Osteocyte (in vitro differentiated cells): ENCODE measurements around the gene TBCK. TPM values are rescaled to one million over a fixed set of nuclear protein-coding genes. Genes with fewer than 3 reads are reported as not detected.

Source experiments
- DNase-seq: peaks from one replicate; pipeline ENCODE4 v3.0.0; 2021; ENCODE audit warnings: mixed read lengths; ENCODE audit not compliant: unreplicated experiment; ENCODE audit errors: extremely low spot score
- H3K27ac Mint-ChIP-seq: one replicate; pipeline ENCODE4 v1.8.0; 2021; ENCODE audit warnings: mild to moderate bottlenecking, mixed read lengths; ENCODE audit not compliant: unreplicated experiment
- H3K27me3 Mint-ChIP-seq: one replicate; pipeline ENCODE4 v1.8.0; 2021; ENCODE audit warnings: mixed read lengths; ENCODE audit not compliant: unreplicated experiment
- H3K36me3 Mint-ChIP-seq: one replicate; pipeline ENCODE4 v1.8.0; 2021; ENCODE audit warnings: mixed read lengths; ENCODE audit not compliant: unreplicated experiment
- H3K4me1 Mint-ChIP-seq: one replicate; pipeline ENCODE4 v1.8.0; 2021; ENCODE audit warnings: mixed read lengths; ENCODE audit not compliant: unreplicated experiment
- H3K4me3 Mint-ChIP-seq: one replicate; pipeline ENCODE4 v1.8.0; 2021; ENCODE audit warnings: mild to moderate bottlenecking, moderate library complexity, mixed read lengths; ENCODE audit not compliant: unreplicated experiment
- H3K9me3 Mint-ChIP-seq: one replicate; pipeline ENCODE4 v1.8.0; 2021; ENCODE audit warnings: mixed read lengths; ENCODE audit not compliant: unreplicated experiment
- total RNA-seq: library from RNA; stranded (reverse); gene quantifications from 2 replicates; pipeline ENCODE4 v1.2.1, GENCODE V29; 2021
- TF ChIP-seq, protein P1 (sequence below): fragments of 200-600 bp; sonication (generic); IDR thresholded peaks from 2 replicates; pipeline ENCODE4 v1.5.0; 2021; ENCODE audit warnings: antibody characterized with exemption, mild to moderate bottlenecking, moderate library complexity

TBCK gene
- total RNA-seq, 1 donor from 2014 or later, result 49.9 TPM

DNA sequence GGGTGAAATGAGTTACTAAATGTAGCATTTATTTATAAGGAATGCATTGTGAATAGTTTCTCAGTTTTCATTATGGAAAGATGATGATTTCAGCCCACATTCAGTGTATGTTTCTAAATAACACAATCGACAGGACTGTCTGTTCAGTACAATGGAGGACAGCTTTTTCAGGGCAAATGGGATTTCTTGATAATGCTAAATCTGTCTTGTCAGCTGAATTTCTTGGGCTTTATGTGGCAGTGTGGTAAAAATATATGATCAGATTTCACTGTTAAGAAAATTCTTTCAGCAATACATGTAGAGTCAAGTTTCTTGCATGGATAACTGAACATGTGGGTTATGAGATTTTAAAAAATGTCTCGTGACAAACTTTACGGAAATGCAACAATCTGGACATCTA is 269.9 kb downstream of the TBCK start:
- Mint-ChIP-seq H3K36me3 (peaks cover 14% of the 10 kb centered on the region), H3K9me3 (no peaks in the 10 kb centered on the region), H3K27ac (no peak overlapping the region), H3K4me1 (no peaks in the 10 kb centered on the region), H3K27me3 (no peaks in the 10 kb centered on the region), H3K4me3 (no peak overlapping the region)
- DNase-seq, result no peak
- TF ChIP-seq, protein P1, sequence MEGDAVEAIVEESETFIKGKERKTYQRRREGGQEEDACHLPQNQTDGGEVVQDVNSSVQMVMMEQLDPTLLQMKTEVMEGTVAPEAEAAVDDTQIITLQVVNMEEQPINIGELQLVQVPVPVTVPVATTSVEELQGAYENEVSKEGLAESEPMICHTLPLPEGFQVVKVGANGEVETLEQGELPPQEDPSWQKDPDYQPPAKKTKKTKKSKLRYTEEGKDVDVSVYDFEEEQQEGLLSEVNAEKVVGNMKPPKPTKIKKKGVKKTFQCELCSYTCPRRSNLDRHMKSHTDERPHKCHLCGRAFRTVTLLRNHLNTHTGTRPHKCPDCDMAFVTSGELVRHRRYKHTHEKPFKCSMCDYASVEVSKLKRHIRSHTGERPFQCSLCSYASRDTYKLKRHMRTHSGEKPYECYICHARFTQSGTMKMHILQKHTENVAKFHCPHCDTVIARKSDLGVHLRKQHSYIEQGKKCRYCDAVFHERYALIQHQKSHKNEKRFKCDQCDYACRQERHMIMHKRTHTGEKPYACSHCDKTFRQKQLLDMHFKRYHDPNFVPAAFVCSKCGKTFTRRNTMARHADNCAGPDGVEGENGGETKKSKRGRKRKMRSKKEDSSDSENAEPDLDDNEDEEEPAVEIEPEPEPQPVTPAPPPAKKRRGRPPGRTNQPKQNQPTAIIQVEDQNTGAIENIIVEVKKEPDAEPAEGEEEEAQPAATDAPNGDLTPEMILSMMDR, result no peak

DNA sequence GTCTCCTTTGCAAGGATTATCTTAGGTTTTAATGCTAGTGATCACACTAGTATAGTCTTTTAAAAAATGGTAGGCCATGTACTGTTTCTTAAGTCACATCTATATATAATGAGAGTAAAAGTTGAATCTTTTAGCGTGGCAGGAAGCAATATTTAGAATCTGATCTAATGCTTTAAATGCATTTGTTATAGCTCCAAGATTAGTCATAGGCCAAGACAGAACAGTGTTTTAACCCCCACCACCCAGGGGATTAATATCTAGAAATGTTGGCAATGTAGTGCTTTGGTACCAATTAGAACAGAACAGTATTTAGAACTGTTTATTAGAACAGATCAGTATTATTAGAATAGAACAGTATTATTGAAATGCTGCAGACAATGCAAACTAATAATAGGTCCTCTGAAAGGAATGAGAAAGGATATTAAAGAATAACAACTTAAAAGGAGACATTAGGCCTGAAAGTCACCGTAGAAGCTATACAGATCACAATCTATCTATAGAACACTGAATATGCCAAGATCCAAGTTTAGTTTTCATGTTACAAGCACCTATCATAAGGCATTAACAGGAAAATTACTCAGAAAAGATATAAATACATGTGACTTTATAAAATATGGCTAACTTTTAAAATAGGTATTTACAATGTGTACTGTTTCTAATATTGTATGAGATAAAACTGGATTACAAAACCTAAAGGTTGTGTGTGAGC is 274.6 kb downstream of the TBCK start:
- H3K27ac Mint-ChIP-seq, result no peak overlapping the region
- H3K4me3 Mint-ChIP-seq, result no peak overlapping the region
- DNase-seq, result no peak
- H3K36me3 Mint-ChIP-seq, result peaks cover 10% of the 10 kb centered on the region
- H3K27me3 Mint-ChIP-seq, result no peaks in the 10 kb centered on the region
- H3K9me3 Mint-ChIP-seq, result no peaks in the 10 kb centered on the region
- no peaks in the 10 kb centered on the region for H3K4me1 Mint-ChIP-seq
- TF ChIP-seq, protein P1, result no peak

DNA sequence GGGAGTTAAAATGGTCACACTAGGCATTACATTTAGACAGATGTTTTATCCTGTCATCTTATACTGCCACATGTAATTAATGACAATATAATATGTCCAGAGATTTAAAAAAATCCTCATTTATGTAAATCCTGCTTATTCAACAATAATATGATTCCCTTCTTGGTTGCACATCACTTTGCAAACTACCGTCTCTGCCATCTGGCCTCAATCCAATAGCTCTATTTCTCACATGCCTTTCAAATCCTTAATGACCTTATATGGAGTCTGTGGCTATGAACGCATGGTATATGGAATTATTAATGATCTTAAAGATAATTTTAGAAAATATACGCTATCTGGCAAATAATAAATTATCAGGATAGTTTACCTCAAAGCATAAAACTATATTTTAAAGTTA is 276.2 kb downstream of the TBCK start:
- H3K27me3 Mint-ChIP-seq, result no peaks in the 10 kb centered on the region
- TF ChIP-seq, protein P1, result no peak
- no peaks in the 10 kb centered on the region for H3K9me3 Mint-ChIP-seq
- H3K36me3 Mint-ChIP-seq, result no peaks in the 10 kb centered on the region
- no peak overlapping the region for H3K4me3 Mint-ChIP-seq
- DNase-seq, result no peak
- no peak overlapping the region for H3K27ac Mint-ChIP-seq
- no peaks in the 10 kb centered on the region for H3K4me1 Mint-ChIP-seq

DNA sequence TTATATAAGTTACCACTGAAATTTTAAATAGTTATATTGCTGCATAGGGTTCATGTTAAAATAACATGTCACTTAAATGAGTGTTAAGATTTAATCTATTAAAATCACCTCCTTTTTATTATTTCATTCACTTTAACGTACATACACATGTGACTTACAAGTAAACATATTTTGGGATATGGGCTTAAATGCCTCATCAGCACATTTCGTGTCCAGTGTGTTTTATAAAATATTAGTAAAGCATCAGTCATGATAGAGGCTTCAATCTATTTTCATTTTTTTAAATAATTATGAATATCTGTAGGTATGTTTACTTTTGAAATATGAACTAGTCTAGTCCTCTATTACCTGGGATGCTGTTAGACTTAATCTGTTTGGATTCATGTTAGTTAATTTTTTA is 277.1 kb downstream of the TBCK start:
- Mint-ChIP-seq H3K4me1 (no peaks in the 10 kb centered on the region), H3K27me3 (no peaks in the 10 kb centered on the region), H3K4me3 (no peak overlapping the region)

DNA sequence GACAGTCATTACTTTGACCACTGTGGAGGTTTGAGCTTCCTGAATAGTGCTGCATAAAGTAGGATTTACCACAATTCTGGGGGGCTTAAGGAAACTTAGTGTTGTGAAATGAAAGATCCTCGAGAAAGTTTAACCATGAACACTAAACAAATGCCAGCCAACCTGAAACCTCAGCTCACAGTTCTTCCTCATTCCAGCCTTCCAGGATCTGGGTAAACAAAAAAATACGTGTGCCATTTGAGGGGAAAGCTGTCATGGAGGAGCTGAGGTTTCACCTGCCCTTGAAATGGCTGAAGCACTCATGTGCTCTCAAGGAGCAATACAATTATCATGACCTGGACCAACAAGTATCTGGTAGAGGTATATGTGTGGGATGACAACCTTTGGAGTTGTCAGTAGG is 278.0 kb downstream of the TBCK start:
- no peak for DNase-seq
- H3K4me3 Mint-ChIP-seq, result no peak overlapping the region
- H3K27me3 Mint-ChIP-seq, result no peaks in the 10 kb centered on the region
- TF ChIP-seq, protein P1, result no peak
- no peaks in the 10 kb centered on the region for H3K9me3 Mint-ChIP-seq
- no peaks in the 10 kb centered on the region for H3K4me1 Mint-ChIP-seq
- H3K27ac Mint-ChIP-seq, result no peak overlapping the region
- no peaks in the 10 kb centered on the region for H3K36me3 Mint-ChIP-seq

More for the DNA sequence above, 277.1 kb downstream of the TBCK start:
- Mint-ChIP-seq H3K27ac (no peak overlapping the region), H3K36me3 (no peaks in the 10 kb centered on the region), H3K9me3 (no peaks in the 10 kb centered on the region)
- TF ChIP-seq, protein P1, result no peak
- DNase-seq, result no peak
